ENCODE results near the gene TMEM179. TPM values are rescaled to one million over a fixed set of nuclear protein-coding genes. Genes with fewer than 3 reads are reported as not detected.

The TMEM179 gene
- total and polyA plus RNA-seq, 8 donors, result 0.73 to 2.0 (median 1.7) TPM; not detected in 1

GRCh38 chr14:104556256-104557021, 48.1 kb downstream of the TMEM179 start:
- H3K4me1 ChIP-seq, result no peaks in the 10 kb centered on the region
- H3K9me3 ChIP-seq, result no peaks in the 10 kb centered on the region
- ATAC-seq (no peak), DNase-seq (peak in 1 of 4 donors; percentile 72)
- intact Hi-C loops (cut with DNase I), result no loop called here
- no peak for TF ChIP-seq CTCF (IDR thresholded peaks at IDR 0.05)
- H3K27me3 ChIP-seq, result peaks cover 0 to 55% of the 10 kb centered on the region in 2 donors
- H3K36me3 ChIP-seq, result no peaks in the 10 kb centered on the region
- no peak overlapping the region for H3K4me3 ChIP-seq
- no peak overlapping the region for H3K27ac ChIP-seq

GRCh38 chr14:104555430-104556255, 48.9 kb downstream of the TMEM179 start:
- H3K4me3 ChIP-seq, result no peak overlapping the region
- H3K27ac ChIP-seq, result no peak overlapping the region
- no peaks in the 10 kb centered on the region for H3K4me1 ChIP-seq
- no peak for ATAC-seq
- no peaks in the 10 kb centered on the region for H3K9me3 ChIP-seq
- DNase-seq, result peak in 1 of 4 donors; percentile 62
- TF ChIP-seq CTCF (IDR thresholded peaks at IDR 0.05), result no peak
- H3K27me3 ChIP-seq, result peaks cover 0 to 58% of the 10 kb centered on the region in 2 donors
- intact Hi-C loops (cut with DNase I), result no loop called here
- no peaks in the 10 kb centered on the region for H3K36me3 ChIP-seq

- peaks cover 0 to 63% of the 10 kb centered on the region in 2 donors for H3K27me3 ChIP-seq
- H3K4me3 ChIP-seq, result no peak overlapping the region
- no peaks in the 10 kb centered on the region for H3K4me1 ChIP-seq
- H3K27ac ChIP-seq, result no peak overlapping the region
- H3K36me3 ChIP-seq, result no peaks in the 10 kb centered on the region
- no peaks in the 10 kb centered on the region for H3K9me3 ChIP-seq
- intact Hi-C loops (cut with DNase I), result no loop called here
- no peak for TF ChIP-seq CTCF (IDR thresholded peaks at IDR 0.05)
- ATAC-seq (no peak), DNase-seq (peak; percentile 22 to 80 (median 66))
These were observed 49.8 kb downstream of the TMEM179 start for GRCh38 chr14:104554608-104555429.

GRCh38 chr14:104554088-104554607, 50.4 kb downstream of the TMEM179 start:
- TF ChIP-seq CTCF (IDR thresholded peaks at IDR 0.05), result no peak
- DNase-seq (peak in 2 of 4 donors; percentile 22 to 65), ATAC-seq (no peak)
- no peaks in the 10 kb centered on the region for H3K4me1 ChIP-seq
- no peaks in the 10 kb centered on the region for H3K9me3 ChIP-seq
- H3K36me3 ChIP-seq, result no peaks in the 10 kb centered on the region
- intact Hi-C loops (cut with DNase I), result no loop called here
- H3K4me3 ChIP-seq, result no peak overlapping the region
- H3K27ac ChIP-seq, result no peak overlapping the region
- H3K27me3 ChIP-seq, result peaks cover 0 to 70% of the 10 kb centered on the region in 2 donors
